GM12864 (cell line): ENCODE results near the gene TBC1D22A.

Experiments
- DNase-seq: peaks from one replicate; pipeline ENCODE4 v3.0.0-alpha.2; 2011; ENCODE audit warnings: low read depth
- H3K4me3 ChIP-seq: 2 replicates; pipeline ENCODE4 v1.5.1; 2011; ENCODE audit warnings: mild to moderate bottlenecking, low read depth, low read length, control low read depth
- TF ChIP-seq, protein P1 (sequence below): IDR thresholded peaks from 2 replicates; pipeline ENCODE4 v1.5.1; 2011; ENCODE audit warnings: low read depth, mild to moderate bottlenecking, moderate library complexity, low read length, control low read depth, inconsistent platforms; ENCODE audit errors: missing control alignments

Gene TBC1D22A

GRCh38 chr22:47174671-47175112 lies 412.2 kb downstream of the TBC1D22A start:
- no peak overlapping the region for H3K4me3 ChIP-seq
- TF ChIP-seq, protein P1, sequence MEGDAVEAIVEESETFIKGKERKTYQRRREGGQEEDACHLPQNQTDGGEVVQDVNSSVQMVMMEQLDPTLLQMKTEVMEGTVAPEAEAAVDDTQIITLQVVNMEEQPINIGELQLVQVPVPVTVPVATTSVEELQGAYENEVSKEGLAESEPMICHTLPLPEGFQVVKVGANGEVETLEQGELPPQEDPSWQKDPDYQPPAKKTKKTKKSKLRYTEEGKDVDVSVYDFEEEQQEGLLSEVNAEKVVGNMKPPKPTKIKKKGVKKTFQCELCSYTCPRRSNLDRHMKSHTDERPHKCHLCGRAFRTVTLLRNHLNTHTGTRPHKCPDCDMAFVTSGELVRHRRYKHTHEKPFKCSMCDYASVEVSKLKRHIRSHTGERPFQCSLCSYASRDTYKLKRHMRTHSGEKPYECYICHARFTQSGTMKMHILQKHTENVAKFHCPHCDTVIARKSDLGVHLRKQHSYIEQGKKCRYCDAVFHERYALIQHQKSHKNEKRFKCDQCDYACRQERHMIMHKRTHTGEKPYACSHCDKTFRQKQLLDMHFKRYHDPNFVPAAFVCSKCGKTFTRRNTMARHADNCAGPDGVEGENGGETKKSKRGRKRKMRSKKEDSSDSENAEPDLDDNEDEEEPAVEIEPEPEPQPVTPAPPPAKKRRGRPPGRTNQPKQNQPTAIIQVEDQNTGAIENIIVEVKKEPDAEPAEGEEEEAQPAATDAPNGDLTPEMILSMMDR = no peak

GRCh38 chr22:47175151-47176025 lies 412.9 kb downstream of the TBC1D22A start:
- TF ChIP-seq, protein P1 = no peak
- DNase-seq = no peak
- no peak overlapping the region for H3K4me3 ChIP-seq

More at GRCh38 chr22:47174671-47175112, 412.2 kb downstream of the TBC1D22A start:
- DNase-seq = no peak

DNA sequence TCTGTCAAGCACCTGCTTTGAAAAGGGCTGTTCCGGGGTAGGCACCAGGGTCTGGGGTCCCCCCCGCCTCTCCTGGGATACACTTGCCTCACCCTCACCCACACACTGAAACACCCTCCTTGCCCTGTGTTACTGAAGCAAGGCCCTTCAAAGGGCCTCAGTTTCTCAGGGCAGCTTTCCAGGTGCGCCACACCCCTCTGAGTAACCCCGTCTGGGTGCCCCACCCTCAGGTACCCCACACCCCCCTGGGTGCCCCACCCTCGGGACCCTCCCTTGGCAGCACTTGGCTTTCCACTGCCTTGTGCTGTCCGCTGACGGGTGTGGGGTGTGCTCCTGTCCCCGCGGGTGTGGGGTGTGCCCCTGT lies 413.6 kb downstream of the TBC1D22A start:
- DNase-seq = no peak
- TF ChIP-seq, protein P1 = no peak
- no peak overlapping the region for H3K4me3 ChIP-seq

DNA sequence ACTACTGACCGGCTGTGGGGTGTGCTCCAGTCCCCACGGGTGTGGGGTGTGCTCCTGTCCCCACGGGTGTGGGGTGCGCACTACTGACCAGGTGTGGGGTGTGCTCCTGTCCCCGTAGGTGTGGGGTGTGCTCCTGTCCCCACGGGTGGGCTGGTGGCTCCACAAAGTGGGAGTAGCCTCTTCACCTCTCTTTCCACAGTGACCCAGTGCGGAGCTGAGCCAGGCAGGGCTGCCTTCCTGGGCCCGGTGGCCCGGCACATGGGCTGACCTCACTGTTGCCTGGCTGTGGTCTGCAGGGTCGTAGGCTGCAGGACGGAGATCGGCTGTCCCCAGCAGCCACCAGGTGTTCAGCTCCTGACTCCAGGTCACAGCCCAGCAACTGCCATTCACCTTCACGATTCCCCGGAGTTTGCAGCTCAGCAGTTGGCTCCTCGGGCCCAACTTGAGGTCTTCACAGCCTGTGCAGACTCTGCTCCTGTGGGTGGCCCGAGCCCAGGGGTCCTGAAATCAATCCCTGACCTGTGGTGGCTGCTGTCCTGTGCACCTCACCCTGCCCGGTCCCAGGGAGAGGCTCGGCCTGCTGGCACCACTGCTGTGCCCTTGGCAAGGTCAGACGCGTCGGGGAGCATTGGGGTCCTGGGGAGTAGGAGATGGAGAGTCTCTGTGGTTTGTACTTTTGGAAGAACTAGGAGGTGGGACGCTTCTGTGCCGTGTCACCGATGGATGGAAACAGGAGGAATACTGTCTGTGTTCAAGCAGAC lies 414.3 kb downstream of the TBC1D22A start:
- no peak overlapping the region for H3K4me3 ChIP-seq
- TF ChIP-seq, protein P1 = no peak
- DNase-seq = no peak

GRCh38 chr22:47177334-47177815 lies 414.9 kb downstream of the TBC1D22A start:
- H3K4me3 ChIP-seq = no peak overlapping the region
- DNase-seq = no peak
- TF ChIP-seq, protein P1 = no peak

GRCh38 chr22:47178339-47178738 lies 415.9 kb downstream of the TBC1D22A start:
- no peak for DNase-seq
- TF ChIP-seq, protein P1 = no peak
- H3K4me3 ChIP-seq = no peak overlapping the region
